ENCODE results near the gene POLR3F.

The POLR3F gene

GRCh38 chr20:18527836-18528235, 60.6 kb downstream of the POLR3F start:
- Histone ChIP-seq H3K9me3 (ENCODE audit: control insufficient read depth, low read length) (no peaks in the 10 kb centered on the region), H3K4me1 (ENCODE audit: control insufficient read depth, insufficient read depth, low read length) (peaks cover 35% of the 10 kb centered on the region), H3K9ac (ENCODE audit: low read length) (peak overlapping the region; percentile 5), H3K27me3 (replicated peaks; ENCODE audit: control insufficient read depth, insufficient read depth, low read length) (no peaks in the 10 kb centered on the region), H3K4me3 (ENCODE audit: low read length) (no peak overlapping the region), H3K36me3 (ENCODE audit: control insufficient read depth, insufficient read depth, low read length, severe bottlenecking) (peaks cover 74% of the 10 kb centered on the region)
- no peak for DNase-seq (ENCODE audit: low read depth)

DNA sequence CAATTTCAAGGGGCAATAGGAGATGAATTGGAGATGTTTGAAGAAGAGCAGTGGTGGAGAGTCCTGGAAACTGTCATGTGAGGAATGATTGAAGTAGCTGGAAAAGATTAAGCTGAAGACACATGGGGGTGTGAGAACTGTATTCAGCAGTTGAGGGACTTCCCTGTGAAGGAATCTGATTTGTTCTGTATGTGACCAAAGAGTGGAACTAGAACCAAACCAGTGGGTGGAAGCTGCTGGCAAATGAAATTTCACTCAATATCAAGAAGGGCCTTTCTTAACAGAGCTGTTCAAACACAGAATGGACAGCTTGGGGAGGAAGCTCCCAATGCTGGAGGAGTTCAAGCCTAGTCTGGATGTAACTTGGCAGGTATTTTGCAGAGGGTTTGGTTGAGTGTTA, 61.9 kb downstream of the POLR3F start:
- Histone ChIP-seq H3K4me1 (ENCODE audit: control insufficient read depth, insufficient read depth, low read length) (peaks cover 32% of the 10 kb centered on the region), H3K9ac (ENCODE audit: low read length) (no peak overlapping the region), H3K36me3 (ENCODE audit: control insufficient read depth, insufficient read depth, low read length, severe bottlenecking) (peaks cover 86% of the 10 kb centered on the region), H3K4me3 (ENCODE audit: low read length) (no peak overlapping the region), H3K27me3 (replicated peaks; ENCODE audit: control insufficient read depth, insufficient read depth, low read length) (no peaks in the 10 kb centered on the region), H3K9me3 (ENCODE audit: control insufficient read depth, low read length) (no peaks in the 10 kb centered on the region)
- no peak for DNase-seq (ENCODE audit: low read depth)

GRCh38 chr20:18532626-18533025, 65.4 kb downstream of the POLR3F start:
- Histone ChIP-seq H3K36me3 (ENCODE audit: control insufficient read depth, insufficient read depth, low read length, severe bottlenecking) (peaks cover 81% of the 10 kb centered on the region), H3K4me3 (ENCODE audit: low read length) (no peak overlapping the region), H3K9ac (ENCODE audit: low read length) (no peak overlapping the region), H3K27me3 (replicated peaks; ENCODE audit: control insufficient read depth, insufficient read depth, low read length) (no peaks in the 10 kb centered on the region), H3K4me1 (ENCODE audit: control insufficient read depth, insufficient read depth, low read length) (peaks cover 7% of the 10 kb centered on the region), H3K9me3 (ENCODE audit: control insufficient read depth, low read length) (no peaks in the 10 kb centered on the region)
- DNase-seq (ENCODE audit: low read depth) = no peak

- H3K4me1 ChIP-seq (ENCODE audit: control insufficient read depth, insufficient read depth, low read length) = no peaks in the 10 kb centered on the region
- H3K4me3 ChIP-seq (ENCODE audit: low read length) = no peak overlapping the region
- no peaks in the 10 kb centered on the region for H3K27me3 ChIP-seq (replicated peaks; ENCODE audit: control insufficient read depth, insufficient read depth, low read length)
- DNase-seq (ENCODE audit: low read depth) = no peak
- no peak overlapping the region for H3K9ac ChIP-seq (ENCODE audit: low read length)
- no peaks in the 10 kb centered on the region for H3K9me3 ChIP-seq (ENCODE audit: control insufficient read depth, low read length)
- H3K36me3 ChIP-seq (ENCODE audit: control insufficient read depth, insufficient read depth, low read length, severe bottlenecking) = peaks cover 77% of the 10 kb centered on the region
These were observed 66.3 kb downstream of the POLR3F start for GRCh38 chr20:18533491-18533890.

DNA sequence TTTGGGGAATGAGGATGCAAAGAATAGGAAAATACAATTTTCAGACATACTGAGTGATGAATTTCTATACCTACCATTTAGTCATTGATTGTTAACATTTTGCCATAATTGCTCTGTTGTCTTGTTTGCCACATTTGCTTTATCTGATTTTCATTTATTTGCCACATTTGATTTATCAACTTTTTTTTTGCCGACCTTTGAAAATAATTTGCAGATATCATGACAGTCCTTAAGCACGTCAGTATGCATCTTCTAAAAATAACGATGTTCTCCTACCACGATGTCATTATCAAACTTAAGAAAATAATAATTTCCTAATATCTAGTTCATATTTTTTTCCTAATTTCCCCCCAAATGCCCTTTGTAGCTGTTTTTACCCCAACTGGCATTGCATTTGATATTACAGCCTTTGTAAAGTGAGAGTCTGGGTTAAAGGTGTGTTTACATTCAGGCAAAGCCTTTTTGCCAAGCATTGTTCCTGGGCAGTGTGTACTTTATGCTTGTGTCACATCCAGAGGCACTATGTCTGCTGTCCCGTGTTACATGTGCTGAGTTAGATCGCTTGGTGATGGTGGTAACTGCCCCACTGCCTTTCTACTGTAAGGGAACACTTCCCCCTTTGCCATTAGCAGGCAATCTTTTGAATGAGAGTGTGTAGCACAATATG, 66.9 kb downstream of the POLR3F start:
- peaks cover 74% of the 10 kb centered on the region for H3K36me3 ChIP-seq (ENCODE audit: control insufficient read depth, insufficient read depth, low read length, severe bottlenecking)
- no peaks in the 10 kb centered on the region for H3K9me3 ChIP-seq (ENCODE audit: control insufficient read depth, low read length)
- H3K9ac ChIP-seq (ENCODE audit: low read length) = no peak overlapping the region
- H3K4me3 ChIP-seq (ENCODE audit: low read length) = no peak overlapping the region
- no peaks in the 10 kb centered on the region for H3K27me3 ChIP-seq (replicated peaks; ENCODE audit: control insufficient read depth, insufficient read depth, low read length)
- no peak for DNase-seq (ENCODE audit: low read depth)
- H3K4me1 ChIP-seq (ENCODE audit: control insufficient read depth, insufficient read depth, low read length) = no peaks in the 10 kb centered on the region

Data from adipocyte (in vitro differentiated cells).